Suppressor macrophage (primary cell): Measurements from ENCODE around the gene SLC17A2.
"Not testable (repeated sequence)": the region's sequence is repeated elsewhere in the genome, so short reads cannot be mapped to it uniquely, and the experiment has no call there.

Source experiments
- DNase-seq, 4 experiments: peaks; one replicate each; pipeline ENCODE4 v3.0.0-alpha.2; 2020 to 2022

The SLC17A2 gene

GRCh38 chr6:25951296-25952032 is 21.0 kb upstream of the SLC17A2 start:
- no peak for DNase-seq

- DNase-seq, result no peak
Observed at GRCh38 chr6:25950297-25950696, 19.8 kb upstream of the SLC17A2 start.

- DNase-seq, result no peak
Observed at GRCh38 chr6:25949695-25950094, 19.2 kb upstream of the SLC17A2 start.

- DNase-seq, result not testable (repeated sequence)
Observed at GRCh38 chr6:25947492-25947891, 17.0 kb upstream of the SLC17A2 start.

GRCh38 chr6:25946631-25947030 is 16.1 kb upstream of the SLC17A2 start:
- DNase-seq, result no peak

GRCh38 chr6:25945738-25946137 is 15.2 kb upstream of the SLC17A2 start:
- not testable (repeated sequence) for DNase-seq

GRCh38 chr6:25944688-25945574 is 14.4 kb upstream of the SLC17A2 start:
- peak in 1 of 4 experiments; percentile 11 for DNase-seq

GRCh38 chr6:25943887-25944286 is 13.4 kb upstream of the SLC17A2 start:
- no peak for DNase-seq

- DNase-seq, result peak; percentile 30 to 69 (median 62)
Observed at GRCh38 chr6:25942561-25943147, 12.2 kb upstream of the SLC17A2 start.

- no peak for DNase-seq
Observed at GRCh38 chr6:25939593-25939992, 9.1 kb upstream of the SLC17A2 start.

- DNase-seq, result no peak
Observed at GRCh38 chr6:25935953-25936352, 5.5 kb upstream of the SLC17A2 start.

- no peak for DNase-seq
Observed at GRCh38 chr6:25934735-25935313, 4.3 kb upstream of the SLC17A2 start.

- no peak for DNase-seq
Observed at GRCh38 chr6:25934156-25934555, 3.7 kb upstream of the SLC17A2 start.

- DNase-seq, result no peak
Observed at GRCh38 chr6:25931411-25931709, 869 bp upstream of the SLC17A2 start.

GRCh38 chr6:25929785-25930184 is 706 bp downstream of the SLC17A2 start:
- DNase-seq, result not testable (repeated sequence)

GRCh38 chr6:25928562-25929324 is 1.7 kb downstream of the SLC17A2 start:
- DNase-seq, result no peak

- DNase-seq, result peak in 3 of 4 experiments; percentile 7 to 32 (median 8)
Observed at GRCh38 chr6:25927756-25928216, 2.7 kb downstream of the SLC17A2 start.

- DNase-seq, result peak in 2 of 4 experiments; percentile 50 to 55
Observed at GRCh38 chr6:25927178-25927577, 3.3 kb downstream of the SLC17A2 start.

- DNase-seq, result no peak
Observed at GRCh38 chr6:25925876-25926275, 4.6 kb downstream of the SLC17A2 start.

- no peak for DNase-seq
Observed at GRCh38 chr6:25922301-25922700, 8.2 kb downstream of the SLC17A2 start.

GRCh38 chr6:25921525-25922203 is 8.8 kb downstream of the SLC17A2 start:
- DNase-seq, result peak in 2 of 4 experiments; percentile 29 to 41

GRCh38 chr6:25919657-25920056 is 10.8 kb downstream of the SLC17A2 start:
- no peak for DNase-seq
